A549 (cell line): Measurements from ENCODE around the gene PRDM11.

Experiments used
- FOSL2 ChIP-seq, 2 experiments: fragments of 450-650 bp in 1 of 2; fragments of >200 bp in 1 of 2; sonication (Bioruptor Twin) in 1 of 2; formaldehyde crosslinking; IDR thresholded peaks; 2 replicates each; pipeline versions ENCODE4 v1.5.0 to v1.6.1; 2016 to 2020; ENCODE audit warnings: mild to moderate bottlenecking in 1 of 2, moderate library complexity in 1 of 2
- HDAC2 ChIP-seq: fragments of 200-600 bp; sonication (generic); IDR thresholded peaks from 2 replicates; pipeline ENCODE4 v1.6.1; 2016
- JUNB ChIP-seq: fragments of >200 bp; sonication (Bioruptor Twin); formaldehyde crosslinking; IDR thresholded peaks from 2 replicates; pipeline ENCODE4 v1.6.1; 2016
- KDM1A ChIP-seq: fragments of 200-600 bp; sonication (generic); IDR thresholded peaks from 2 replicates; pipeline ENCODE4 v1.6.1; 2016; ENCODE audit warnings: low read depth, mild to moderate bottlenecking
- MAFK ChIP-seq: fragments of 450-650 bp; IDR thresholded peaks from 2 replicates; pipeline ENCODE4 v1.6.1; 2014; ENCODE audit not compliant: partially characterized antibody
- MAX ChIP-seq: IDR thresholded peaks from 2 replicates; pipeline ENCODE4 v1.6.1; 2012
- NPAS2 ChIP-seq: fragments of 250-450 bp; sonication (Bioruptor Pico); IDR thresholded peaks from 2 replicates; pipeline ENCODE4 v1.8.0; 2022; ENCODE audit warnings: mild to moderate bottlenecking, moderate library complexity, borderline replicate concordance
- POLR2A ChIP-seq: IDR thresholded peaks from 2 replicates; pipeline ENCODE4 v1.6.1; 2012; ENCODE audit warnings: mild to moderate bottlenecking, low read length
- POLR2AphosphoS2 ChIP-seq: conservative IDR thresholded peaks from 2 replicates; pipeline ENCODE4 v1.6.1; 2012; ENCODE audit warnings: low read length, improper control_type of control experiment, inconsistent platforms
- RAD21 ChIP-seq, 2 experiments: fragments of >200 bp in 1 of 2; sonication (Bioruptor Twin) in 1 of 2; formaldehyde crosslinking in 1 of 2; IDR thresholded peaks in 1 of 2; conservative IDR thresholded peaks in 1 of 2; 2 replicates in 1 of 2; 3 replicates in 1 of 2; pipeline ENCODE4 v1.6.1; 2012 to 2018; ENCODE audit warnings: inconsistent platforms in 1 of 2
- TF ChIP-seq, protein P1 (sequence below): fragments of 450-650 bp; IDR thresholded peaks from 2 replicates; pipeline ENCODE4 v1.6.1; 2014; ENCODE audit warnings: antibody characterized with exemption
- TF ChIP-seq, protein P2 (sequence below): fragments of >200 bp; sonication (Bioruptor Twin); formaldehyde crosslinking; IDR thresholded peaks from 3 replicates; pipeline ENCODE4 v1.5.1; 2016

GRCh38 chr11:45189230-45189629, 42.8 kb downstream of the PRDM11 start:
- TF ChIP-seq, protein P1, sequence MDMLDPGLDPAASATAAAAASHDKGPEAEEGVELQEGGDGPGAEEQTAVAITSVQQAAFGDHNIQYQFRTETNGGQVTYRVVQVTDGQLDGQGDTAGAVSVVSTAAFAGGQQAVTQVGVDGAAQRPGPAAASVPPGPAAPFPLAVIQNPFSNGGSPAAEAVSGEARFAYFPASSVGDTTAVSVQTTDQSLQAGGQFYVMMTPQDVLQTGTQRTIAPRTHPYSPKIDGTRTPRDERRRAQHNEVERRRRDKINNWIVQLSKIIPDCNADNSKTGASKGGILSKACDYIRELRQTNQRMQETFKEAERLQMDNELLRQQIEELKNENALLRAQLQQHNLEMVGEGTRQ, result no peak
- TF ChIP-seq RAD21 (conservative IDR thresholded peaks at IDR 0.05 in 1 of 2, IDR thresholded peaks at IDR 0.05 in 1 of 2) (no peak), MAX (no peak), MAFK (no peak), NPAS2 (no peak), POLR2A (no peak), JUNB (no peak), KDM1A (no peak), FOSL2 (IDR thresholded peaks at IDR 0.05) (no peak), FOSL2 (CRISPR knock-in tag; IDR thresholded peaks at IDR 0.05) (no peak), POLR2AphosphoS2 (no peak), HDAC2 (no peak)
- TF ChIP-seq, protein P2, sequence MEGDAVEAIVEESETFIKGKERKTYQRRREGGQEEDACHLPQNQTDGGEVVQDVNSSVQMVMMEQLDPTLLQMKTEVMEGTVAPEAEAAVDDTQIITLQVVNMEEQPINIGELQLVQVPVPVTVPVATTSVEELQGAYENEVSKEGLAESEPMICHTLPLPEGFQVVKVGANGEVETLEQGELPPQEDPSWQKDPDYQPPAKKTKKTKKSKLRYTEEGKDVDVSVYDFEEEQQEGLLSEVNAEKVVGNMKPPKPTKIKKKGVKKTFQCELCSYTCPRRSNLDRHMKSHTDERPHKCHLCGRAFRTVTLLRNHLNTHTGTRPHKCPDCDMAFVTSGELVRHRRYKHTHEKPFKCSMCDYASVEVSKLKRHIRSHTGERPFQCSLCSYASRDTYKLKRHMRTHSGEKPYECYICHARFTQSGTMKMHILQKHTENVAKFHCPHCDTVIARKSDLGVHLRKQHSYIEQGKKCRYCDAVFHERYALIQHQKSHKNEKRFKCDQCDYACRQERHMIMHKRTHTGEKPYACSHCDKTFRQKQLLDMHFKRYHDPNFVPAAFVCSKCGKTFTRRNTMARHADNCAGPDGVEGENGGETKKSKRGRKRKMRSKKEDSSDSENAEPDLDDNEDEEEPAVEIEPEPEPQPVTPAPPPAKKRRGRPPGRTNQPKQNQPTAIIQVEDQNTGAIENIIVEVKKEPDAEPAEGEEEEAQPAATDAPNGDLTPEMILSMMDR, result no peak
